Right renal pelvis (tissue), 4 donors: Measurements from ENCODE around the gene LRRC7. TPM values are rescaled to one million over a fixed set of nuclear protein-coding genes. Genes with fewer than 3 reads are reported as not detected.
"Not testable (repeated sequence)": the region's sequence is repeated elsewhere in the genome, so short reads cannot be mapped to it uniquely, and the experiment has no call there.

Experiments
- DNase-seq, 4 donors: peaks; one replicate each; pipeline ENCODE4 v3.0.0-alpha.2; 2013; ENCODE audit warnings: low read depth in 4 of 4, low spot score in 3 of 4, missing footprints in 1 of 4
- polyA plus RNA-seq, 4 donors: library from polyadenylated mRNA; unstranded; fragments of 120-200 nt; gene quantifications; one replicate each; pipeline ENCODE4 v1.2.1, GENCODE V29; 2013; ENCODE audit not compliant: insufficient read length in 4 of 4

The LRRC7 gene
- polyA plus RNA-seq, 4 donors: 5.7 to 8.2 (median 6.7) TPM

- no peak for DNase-seq
Observed at GRCh38 chr1:70025052-70025451, 457.3 kb downstream of the LRRC7 start.

DNA sequence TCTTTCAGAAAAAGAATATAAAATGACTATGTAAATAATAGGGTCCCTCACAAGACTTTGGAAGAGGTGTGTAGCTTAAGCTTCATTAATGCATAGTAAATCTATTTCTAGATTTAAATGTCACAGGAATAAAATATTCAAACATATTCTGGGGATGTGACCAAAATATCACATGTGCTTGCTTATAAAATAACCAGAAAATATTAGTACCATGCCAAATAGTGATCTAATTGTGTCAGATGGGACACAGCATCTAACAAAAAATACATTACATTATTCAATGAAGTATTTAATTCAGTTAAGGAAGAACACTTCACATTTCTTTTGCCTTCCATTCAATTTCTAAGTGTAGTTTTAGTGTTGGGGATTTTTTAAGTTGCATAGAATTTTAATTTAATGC, 458.1 kb downstream of the LRRC7 start:
- DNase-seq: no peak

DNA sequence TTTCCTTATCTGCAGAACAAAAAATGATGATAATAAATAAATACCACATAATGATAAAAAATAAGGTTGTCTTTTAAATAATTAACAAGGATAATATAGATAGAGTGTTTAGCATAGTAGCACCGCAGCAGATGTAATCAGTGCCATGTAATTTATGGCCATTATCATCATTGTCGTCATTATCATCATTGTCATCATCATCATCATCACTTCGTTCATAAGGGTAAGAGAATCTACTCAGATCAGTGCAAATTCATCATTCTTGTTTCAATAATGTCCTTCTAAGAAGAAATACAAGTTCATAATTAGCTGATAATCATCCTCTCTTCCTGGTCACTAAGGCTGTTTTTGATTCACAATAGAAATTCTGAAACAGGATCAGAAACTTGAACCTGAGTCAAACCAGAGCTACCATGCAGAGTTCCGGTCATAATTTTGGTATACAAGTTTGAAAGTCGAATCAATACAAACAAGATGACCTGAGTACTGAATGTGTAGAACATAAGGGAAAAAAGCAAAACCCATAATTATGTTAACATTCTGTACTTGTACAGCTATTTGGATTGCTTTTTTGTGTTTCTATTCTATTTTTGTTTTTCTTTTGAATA, 465.6 kb downstream of the LRRC7 start:
- no peak for DNase-seq

GRCh38 chr1:70033936-70034335, 466.2 kb downstream of the LRRC7 start:
- no peak for DNase-seq

GRCh38 chr1:70034403-70034802, 466.7 kb downstream of the LRRC7 start:
- no peak for DNase-seq

DNA sequence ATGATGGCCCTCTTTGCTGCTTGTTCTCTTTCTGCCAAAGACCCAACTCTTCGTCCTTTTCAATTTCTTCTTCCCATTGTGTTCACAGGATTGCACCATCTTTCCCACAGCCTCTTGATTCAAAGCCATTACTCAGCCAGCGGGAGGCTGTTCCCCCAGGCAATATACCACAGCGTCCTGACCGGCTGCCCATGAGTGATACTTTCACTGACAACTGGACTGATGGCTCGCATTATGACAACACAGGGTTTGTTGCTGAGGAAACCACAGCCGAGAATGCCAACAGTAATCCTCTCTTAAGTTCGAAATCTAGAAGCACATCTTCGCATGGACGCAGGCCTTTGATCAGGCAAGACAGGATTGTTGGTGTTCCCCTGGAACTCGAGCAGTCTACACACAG, 470.3 kb downstream of the LRRC7 start:
- no peak for DNase-seq

DNA sequence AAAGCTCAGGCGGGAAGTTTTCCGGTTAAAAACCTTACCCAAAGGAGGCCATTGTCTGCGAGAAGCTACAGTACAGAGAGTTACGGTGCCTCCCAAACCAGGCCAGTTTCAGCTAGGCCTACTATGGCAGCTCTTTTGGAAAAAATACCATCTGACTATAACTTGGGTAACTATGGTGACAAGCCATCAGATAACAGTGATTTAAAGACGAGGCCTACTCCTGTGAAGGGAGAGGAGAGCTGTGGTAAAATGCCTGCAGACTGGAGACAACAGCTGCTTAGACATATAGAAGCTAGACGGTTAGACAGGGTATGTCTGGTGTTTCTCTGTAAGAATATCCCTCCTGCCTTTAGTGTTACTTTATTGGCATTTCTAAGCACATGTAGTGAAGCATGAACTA, 471.8 kb downstream of the LRRC7 start:
- DNase-seq: no peak

- DNase-seq: no peak
Observed at GRCh38 chr1:70041317-70042045, 473.8 kb downstream of the LRRC7 start.

DNA sequence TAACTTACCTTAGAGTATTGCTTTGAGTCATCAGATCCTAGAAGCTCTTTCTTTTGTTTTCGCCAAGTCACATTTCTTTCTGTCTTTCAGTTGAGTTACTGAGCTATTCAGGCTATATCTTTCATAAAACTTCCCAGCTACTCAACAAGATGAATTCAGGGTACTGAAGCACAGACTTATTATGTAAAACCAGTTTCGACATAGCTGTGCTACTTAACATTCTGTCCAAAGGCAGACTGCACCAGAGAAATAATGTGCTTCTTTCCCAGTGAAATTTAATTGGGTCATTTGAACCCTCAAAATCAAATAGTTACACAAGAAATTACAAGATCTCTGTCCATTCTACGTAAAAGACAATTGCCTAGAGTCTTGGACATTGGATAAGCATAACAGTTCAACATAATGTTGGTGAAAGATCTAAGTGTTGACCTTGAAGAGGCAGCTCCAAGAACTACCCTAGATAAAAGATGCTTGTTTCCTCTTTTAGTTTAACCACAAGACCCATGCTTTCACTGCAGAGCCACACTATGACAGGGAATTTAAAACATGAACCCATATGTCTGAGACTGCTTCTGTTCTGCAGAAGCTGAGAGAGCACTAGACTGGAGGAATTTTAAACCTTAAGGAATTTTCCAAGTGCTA, 474.5 kb downstream of the LRRC7 start:
- no peak for DNase-seq

GRCh38 chr1:70043804-70044203, 476.1 kb downstream of the LRRC7 start:
- DNase-seq: no peak

GRCh38 chr1:70044832-70045231, 477.1 kb downstream of the LRRC7 start:
- no peak for DNase-seq

DNA sequence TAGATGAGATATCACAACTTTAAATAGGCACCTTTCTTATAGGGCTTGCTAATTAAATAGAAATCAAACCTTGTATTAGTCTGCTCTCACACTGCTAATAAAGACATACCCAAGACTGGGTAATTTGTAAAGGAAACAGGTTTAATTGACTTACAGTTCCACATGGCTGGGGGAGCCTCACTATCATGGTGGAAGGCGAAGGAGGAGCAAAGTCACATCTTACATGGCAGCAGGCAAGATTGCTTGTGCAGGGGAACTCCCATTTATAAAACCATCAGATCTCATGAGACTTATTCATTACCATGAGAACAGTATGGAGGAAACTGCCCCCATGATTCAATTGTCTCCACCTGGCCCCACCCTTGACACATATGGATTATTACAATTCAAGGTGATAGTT, 477.9 kb downstream of the LRRC7 start:
- not testable (repeated sequence) for DNase-seq

GRCh38 chr1:70048336-70049094, 480.8 kb downstream of the LRRC7 start:
- no peak for DNase-seq

GRCh38 chr1:70051926-70052325, 484.2 kb downstream of the LRRC7 start:
- no peak for DNase-seq

DNA sequence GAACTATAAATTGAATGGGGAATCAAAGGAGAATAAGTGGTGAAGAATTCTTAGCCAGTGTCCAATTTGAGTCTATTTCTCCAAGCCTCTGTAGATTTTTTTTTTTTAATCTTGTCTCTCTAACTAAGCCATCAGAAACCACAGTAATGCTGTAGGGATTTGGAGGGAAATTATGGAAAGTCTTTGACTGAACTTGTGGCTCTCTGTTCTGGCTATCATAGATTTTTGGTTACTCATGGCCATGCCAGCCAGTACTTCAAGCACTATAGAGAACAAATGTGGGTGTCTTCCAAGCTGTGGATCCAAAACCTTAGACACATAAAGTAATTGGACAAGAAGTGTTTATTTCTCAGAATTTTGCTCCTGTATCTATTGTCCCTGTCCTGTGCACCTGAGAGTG, 489.8 kb downstream of the LRRC7 start:
- no peak for DNase-seq

DNA sequence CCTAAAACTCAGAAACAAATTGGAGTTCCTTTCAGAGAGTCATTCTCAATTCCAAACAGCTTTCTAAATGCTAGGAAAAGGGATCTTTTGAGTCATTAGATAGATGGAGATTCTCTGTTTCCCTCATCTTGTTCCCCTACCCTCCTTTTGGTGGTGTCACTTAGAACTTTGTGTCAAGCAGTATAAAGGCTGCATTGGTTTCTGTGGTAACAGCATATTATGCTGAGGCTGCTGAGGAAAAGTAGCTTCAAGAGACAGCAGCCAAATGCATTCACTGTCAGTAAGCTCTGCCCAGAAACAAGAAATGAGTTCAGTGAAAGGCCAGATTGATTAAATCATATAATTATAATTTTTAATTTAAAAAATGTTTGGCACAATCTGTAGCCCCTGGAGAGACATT, 493.5 kb downstream of the LRRC7 start:
- no peak for DNase-seq

- DNase-seq: no peak
Observed at GRCh38 chr1:70063861-70064260, 496.1 kb downstream of the LRRC7 start.

DNA sequence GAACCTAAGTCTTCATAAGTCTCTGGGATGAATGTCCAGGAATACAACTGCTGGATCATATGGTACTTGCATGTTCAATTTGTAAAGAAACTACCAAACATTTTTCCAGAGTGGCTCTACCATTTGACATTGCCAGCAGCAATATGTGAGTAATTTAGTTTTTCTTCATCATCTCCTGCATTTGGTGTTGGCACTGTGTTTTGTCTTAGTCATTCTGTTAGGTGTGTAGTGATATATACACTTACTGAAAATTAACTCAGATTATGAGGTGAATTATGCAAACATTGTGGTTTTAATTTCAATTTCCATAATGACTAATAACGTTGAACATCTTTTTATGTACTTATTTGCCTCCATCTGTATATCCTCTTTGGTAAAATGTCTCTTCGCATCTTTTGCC, 499.0 kb downstream of the LRRC7 start:
- DNase-seq: no peak

DNA sequence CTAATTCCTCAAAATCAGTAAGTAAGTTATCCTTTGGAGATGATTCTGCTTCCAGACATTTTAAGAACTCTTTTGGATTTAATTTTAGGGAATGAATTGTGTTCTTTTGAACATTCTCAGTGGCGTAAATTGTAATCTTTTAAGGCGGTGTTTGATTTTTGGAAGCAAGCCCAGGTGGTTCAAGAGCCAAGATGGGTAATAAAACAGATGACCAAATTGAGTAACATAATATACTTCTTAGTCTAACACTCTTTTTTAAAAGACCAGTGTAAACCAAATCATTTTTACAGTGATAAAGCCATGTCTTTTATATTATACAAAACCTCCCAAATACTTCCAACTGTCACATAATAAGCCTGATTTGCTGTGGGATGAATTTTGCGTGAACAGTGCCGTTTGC, 503.9 kb downstream of the LRRC7 start:
- DNase-seq: peak; percentile 13 to 27 (median 21)

DNA sequence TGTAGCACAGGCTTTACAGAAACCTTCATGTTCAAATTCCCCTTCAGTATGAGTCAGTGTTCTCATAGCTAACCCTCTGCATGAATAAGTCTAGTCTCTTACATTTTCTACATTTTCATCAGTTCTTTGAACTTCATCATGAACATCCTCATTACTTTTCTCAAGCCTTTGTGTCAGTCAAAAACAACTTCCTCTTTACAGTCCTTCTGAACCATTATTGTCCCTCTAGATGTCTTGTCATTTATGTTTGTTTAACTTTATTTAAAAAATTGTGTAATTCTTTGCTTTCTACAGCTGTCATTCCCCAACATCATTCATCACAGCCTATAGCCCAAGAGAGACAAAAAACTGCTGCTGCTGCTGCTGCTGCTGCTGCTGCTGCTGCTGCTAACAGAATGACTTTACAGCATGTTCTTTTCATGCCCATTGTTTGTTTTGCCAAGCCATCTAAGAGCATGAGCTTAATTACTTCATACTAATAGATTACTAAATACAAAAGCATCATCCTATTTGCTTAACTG, 504.6 kb downstream of the LRRC7 start:
- DNase-seq: no peak

GRCh38 chr1:70075761-70076160, 508.0 kb downstream of the LRRC7 start:
- no peak for DNase-seq
